Immature natural killer cell (primary cell): ENCODE measurements around the gene ALAS2. TPM values are rescaled to one million over a fixed set of nuclear protein-coding genes. Genes with fewer than 3 reads are reported as not detected.

Experiments used
- DNase-seq, 3 donors: peaks; one replicate each; pipeline ENCODE4 v3.0.0; 2022; ENCODE audit warnings: mixed read lengths in 1 of 3
- H3K27ac Mint-ChIP-seq, 6 donors: one replicate each; pipeline ENCODE4 v1.8.0; 2020; ENCODE audit warnings: mixed read lengths in 6 of 6, mild to moderate bottlenecking in 5 of 6, inconsistent platforms in 4 of 6, moderate library complexity in 3 of 6
- H3K27me3 Mint-ChIP-seq, 3 donors: one replicate each; pipeline ENCODE4 v1.8.0; 2020 to 2021; ENCODE audit warnings: low read depth in 3 of 3, mild to moderate bottlenecking in 3 of 3, mixed read lengths in 3 of 3, moderate library complexity in 3 of 3, inconsistent platforms in 1 of 3
- H3K36me3 Mint-ChIP-seq, 3 donors: one replicate each; pipeline ENCODE4 v1.8.0; 2020; ENCODE audit warnings: mixed read lengths in 3 of 3, inconsistent platforms in 2 of 3, mild to moderate bottlenecking in 2 of 3
- H3K4me1 Mint-ChIP-seq, 2 donors: one replicate each; pipeline ENCODE4 v1.8.0; 2020; ENCODE audit warnings: inconsistent platforms in 2 of 2, mild to moderate bottlenecking in 2 of 2, mixed read lengths in 2 of 2, moderate library complexity in 1 of 2
- H3K4me3 Mint-ChIP-seq, 5 donors: one replicate each; pipeline ENCODE4 v1.8.0; 2020; ENCODE audit warnings: mild to moderate bottlenecking in 5 of 5, mixed read lengths in 5 of 5, inconsistent platforms in 3 of 5, moderate library complexity in 3 of 5
- H3K9me3 Mint-ChIP-seq, 6 donors: one replicate each; pipeline ENCODE4 v1.8.0; 2020; ENCODE audit warnings: mild to moderate bottlenecking in 6 of 6, mixed read lengths in 6 of 6, inconsistent platforms in 4 of 6, moderate library complexity in 3 of 6
- polyA plus RNA-seq, 3 donors: library from polyadenylated mRNA; unstranded; fragments of 300-500 nt; fragmentation: Illumina TruSeq; gene quantifications; one replicate each; pipeline ENCODE4 v1.2.3, GENCODE V29; 2021

ALAS2 gene
- polyA plus RNA-seq, 3 donors from 2014 or later: 0.17 to 8.6 (median 0.82) TPM

DNA sequence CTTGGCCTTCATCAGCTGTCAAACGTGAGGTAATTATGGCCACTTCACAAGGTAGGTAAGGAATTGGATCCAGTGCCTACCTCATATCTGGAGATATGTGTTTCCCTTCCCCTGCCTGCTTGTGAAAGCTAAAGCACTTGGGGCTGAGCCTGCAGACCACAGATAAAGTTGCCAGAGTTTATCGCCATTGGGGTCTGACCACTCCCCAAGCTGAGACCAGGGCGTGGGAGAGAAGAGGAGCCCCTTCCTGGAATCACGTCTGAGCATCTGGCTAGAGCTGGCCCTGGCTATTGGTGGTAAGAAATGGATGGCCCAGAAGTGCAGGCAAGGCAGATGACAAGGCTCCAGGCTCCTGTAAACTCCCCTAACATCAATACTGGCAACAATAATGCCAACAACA, 2.7 kb downstream of the ALAS2 start:
- H3K27me3 Mint-ChIP-seq: peaks cover 0 to 7% (median 3%) of the 10 kb centered on the region in 3 donors

GRCh38 chrX:55026840-55027239, 3.9 kb downstream of the ALAS2 start:
- H3K4me3 Mint-ChIP-seq: no peak overlapping the region
- no peaks in the 10 kb centered on the region for H3K36me3 Mint-ChIP-seq

More for the DNA sequence above, 2.7 kb downstream of the ALAS2 start:
- no peaks in the 10 kb centered on the region for H3K36me3 Mint-ChIP-seq
- H3K4me1 Mint-ChIP-seq: no peaks in the 10 kb centered on the region
- DNase-seq: no peak
- H3K4me3 Mint-ChIP-seq: no peak overlapping the region
- H3K27ac Mint-ChIP-seq: no peak overlapping the region
- H3K9me3 Mint-ChIP-seq: no peaks in the 10 kb centered on the region

DNA sequence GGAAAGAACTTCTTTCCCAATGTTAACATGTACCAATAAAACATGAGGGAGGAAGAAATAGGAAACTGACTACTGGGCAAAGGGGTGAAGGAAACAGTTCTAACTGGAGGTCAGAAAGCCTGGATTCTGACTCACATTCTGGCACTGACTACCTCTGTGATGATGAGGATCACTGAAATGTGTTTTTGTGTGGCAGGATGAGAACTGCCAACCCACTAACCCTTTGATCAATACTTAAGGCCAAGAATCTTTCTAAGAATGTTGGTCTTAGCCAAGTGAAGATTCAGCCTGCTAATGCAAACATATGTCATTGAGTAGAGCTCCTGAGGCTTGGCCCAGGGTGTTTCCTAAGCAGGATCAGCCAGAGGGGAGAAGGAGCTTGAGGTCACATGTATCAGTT, 4.6 kb downstream of the ALAS2 start:
- no peak overlapping the region for H3K4me3 Mint-ChIP-seq
- H3K27ac Mint-ChIP-seq: no peak overlapping the region
- H3K9me3 Mint-ChIP-seq: no peaks in the 10 kb centered on the region
- H3K27me3 Mint-ChIP-seq: peaks cover 0 to 6% (median 3%) of the 10 kb centered on the region in 3 donors
- DNase-seq: no peak
- no peaks in the 10 kb centered on the region for H3K4me1 Mint-ChIP-seq
- H3K36me3 Mint-ChIP-seq: peaks cover 0 to 3% (median 0%) of the 10 kb centered on the region in 3 donors

More at GRCh38 chrX:55026840-55027239, 3.9 kb downstream of the ALAS2 start:
- Mint-ChIP-seq H3K27ac (no peak overlapping the region), H3K4me1 (no peaks in the 10 kb centered on the region), H3K9me3 (no peaks in the 10 kb centered on the region), H3K27me3 (peaks cover 0 to 5% (median 3%) of the 10 kb centered on the region in 3 donors)
- no peak for DNase-seq

DNA sequence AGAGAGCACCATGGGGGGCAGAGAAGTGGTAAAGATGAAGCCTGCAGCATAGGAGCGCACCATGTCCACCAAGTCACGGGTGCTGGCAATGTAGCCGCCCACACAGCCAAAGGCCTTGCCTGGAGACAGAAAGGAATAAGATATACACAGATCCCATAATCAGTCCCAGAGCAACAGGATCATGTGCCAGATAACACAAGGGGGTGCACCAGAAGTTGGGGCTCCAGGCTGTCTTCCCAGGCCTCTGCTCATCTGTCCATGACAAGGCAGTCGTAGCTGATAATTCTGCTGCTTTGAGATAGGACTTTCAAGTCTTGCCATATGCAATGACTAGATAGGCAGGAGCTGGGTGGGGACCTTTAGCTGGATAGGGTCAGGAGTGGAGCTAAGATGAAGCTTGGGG, 15.9 kb downstream of the ALAS2 start:
- no peaks in the 10 kb centered on the region for H3K36me3 Mint-ChIP-seq
- H3K4me3 Mint-ChIP-seq: no peak overlapping the region
- H3K4me1 Mint-ChIP-seq: peaks cover 0 to 1% of the 10 kb centered on the region in 2 donors
- H3K27me3 Mint-ChIP-seq: peaks cover 0 to 3% (median 0%) of the 10 kb centered on the region in 3 donors
- no peak for DNase-seq
- H3K9me3 Mint-ChIP-seq: no peaks in the 10 kb centered on the region
- no peak overlapping the region for H3K27ac Mint-ChIP-seq

- Mint-ChIP-seq H3K4me3 (no peak overlapping the region), H3K27ac (no peak overlapping the region), H3K4me1 (peaks cover 3 to 12% of the 10 kb centered on the region in 2 donors), H3K36me3 (peaks cover 0 to 7% (median 3%) of the 10 kb centered on the region in 3 donors), H3K27me3 (peaks cover 0 to 5% (median 3%) of the 10 kb centered on the region in 3 donors), H3K9me3 (no peaks in the 10 kb centered on the region)
- DNase-seq: no peak
Observed at GRCh38 chrX:55011294-55011693, 19.5 kb downstream of the ALAS2 start.

DNA sequence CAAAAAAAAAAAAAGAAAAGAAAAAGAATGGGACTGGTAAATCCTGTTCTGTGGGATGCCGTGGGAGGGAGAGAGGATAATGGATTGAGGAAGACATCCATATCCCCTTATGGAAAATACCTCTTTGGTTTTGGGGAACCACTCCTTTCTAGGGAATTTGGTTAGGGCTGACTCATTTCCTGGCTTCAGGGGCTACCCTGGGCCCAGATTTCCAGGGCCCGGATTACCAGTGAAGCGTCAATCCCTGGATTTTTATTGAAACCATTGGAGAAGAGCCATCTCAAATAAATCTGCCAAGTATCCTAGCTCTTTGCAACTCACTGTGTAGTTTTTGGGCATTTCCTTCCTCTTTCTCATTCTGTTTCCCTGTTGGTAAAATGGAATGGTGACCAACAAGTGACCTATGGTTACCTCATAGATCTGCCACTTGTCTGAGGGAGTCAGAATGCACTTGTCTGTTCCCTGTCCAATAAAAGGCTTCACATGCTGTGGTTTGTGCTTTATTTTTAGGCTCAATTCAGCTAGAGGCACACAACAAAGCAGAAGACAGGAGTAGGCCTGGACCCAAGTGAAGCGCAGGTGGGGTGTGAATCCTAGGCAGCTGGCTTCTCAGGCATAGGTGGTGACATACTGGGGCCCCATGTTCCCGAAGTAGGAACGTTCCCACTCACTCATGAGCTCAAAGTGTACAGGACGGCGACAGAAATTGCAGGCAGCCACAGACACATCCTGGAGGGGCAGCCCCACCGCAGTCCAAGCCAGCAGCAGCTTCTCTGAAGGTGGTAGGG, 22.0 kb downstream of the ALAS2 start:
- H3K27ac Mint-ChIP-seq: peak overlapping the region in 4 of 6 donors; percentile 18 to 43 (median 31)
- H3K4me3 Mint-ChIP-seq: peak overlapping the region in 1 of 5 donors; percentile 2
- H3K4me1 Mint-ChIP-seq: peaks cover 12 to 22% of the 10 kb centered on the region in 2 donors
- no peak for DNase-seq
- H3K27me3 Mint-ChIP-seq: peaks cover 0 to 5% (median 3%) of the 10 kb centered on the region in 3 donors
- no peaks in the 10 kb centered on the region for H3K9me3 Mint-ChIP-seq
- peaks cover 3 to 16% (median 7%) of the 10 kb centered on the region in 3 donors for H3K36me3 Mint-ChIP-seq

DNA sequence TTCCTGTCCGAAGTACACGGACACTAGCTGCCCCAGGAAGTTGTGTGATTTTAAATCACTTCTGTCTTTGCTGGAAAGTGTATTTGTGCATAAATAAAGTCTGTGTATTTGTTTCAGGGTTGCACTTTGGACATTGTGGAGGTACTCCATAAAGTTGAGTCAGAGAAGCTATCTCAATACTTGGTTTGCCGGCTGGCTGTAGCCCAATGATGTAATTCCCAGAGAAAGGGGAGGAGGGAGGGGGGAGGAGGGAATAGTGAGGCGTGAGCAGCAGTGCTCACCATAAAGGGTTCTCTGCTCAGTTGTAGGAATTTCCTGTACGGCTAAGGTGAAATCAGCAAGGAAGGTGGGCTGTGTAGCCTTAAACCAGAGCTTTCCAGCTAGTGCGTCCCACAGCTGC, 23.1 kb downstream of the ALAS2 start:
- Mint-ChIP-seq H3K27me3 (peaks cover 0 to 5% (median 0%) of the 10 kb centered on the region in 3 donors), H3K9me3 (no peaks in the 10 kb centered on the region), H3K36me3 (peaks cover 3 to 20% (median 7%) of the 10 kb centered on the region in 3 donors), H3K4me1 (peaks cover 12 to 27% of the 10 kb centered on the region in 2 donors), H3K27ac (peak overlapping the region in 1 of 6 donors; percentile 42), H3K4me3 (peak overlapping the region in 1 of 5 donors; percentile 38)
- no peak for DNase-seq

- Mint-ChIP-seq H3K36me3 (peaks cover 3 to 22% (median 7%) of the 10 kb centered on the region in 3 donors), H3K27me3 (peaks cover 0 to 5% (median 0%) of the 10 kb centered on the region in 3 donors), H3K27ac (peak overlapping the region in 1 of 6 donors; percentile 42), H3K9me3 (no peaks in the 10 kb centered on the region), H3K4me3 (peak overlapping the region in 1 of 5 donors; percentile 38), H3K4me1 (peaks cover 12 to 29% of the 10 kb centered on the region in 2 donors)
- DNase-seq: no peak
Observed at GRCh38 chrX:55006827-55007621, 23.8 kb downstream of the ALAS2 start.

DNA sequence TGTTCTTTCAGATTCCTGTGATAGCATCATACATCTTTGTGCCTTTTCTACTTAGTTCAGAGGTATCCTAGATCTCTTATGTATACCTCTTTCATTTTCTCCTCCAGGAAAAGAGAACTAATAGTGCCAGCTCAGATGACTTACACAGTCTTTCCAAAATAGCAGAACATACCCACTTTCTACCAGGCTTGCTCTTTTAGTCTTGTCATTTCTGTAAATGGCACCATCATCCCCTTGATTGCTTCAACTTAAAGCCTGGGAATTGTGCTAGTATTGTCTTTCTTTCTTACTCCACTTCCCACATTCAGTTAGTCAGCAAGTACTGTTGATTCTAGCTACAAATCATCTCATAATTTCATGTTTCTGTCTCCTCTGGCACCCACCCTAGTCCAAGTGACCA, 25.5 kb downstream of the ALAS2 start:
- Mint-ChIP-seq H3K4me3 (no peak overlapping the region), H3K36me3 (peaks cover 3 to 22% (median 7%) of the 10 kb centered on the region in 3 donors), H3K27ac (peak overlapping the region in 2 of 6 donors; percentile 11 to 45), H3K4me1 (peaks cover 25 to 47% of the 10 kb centered on the region in 2 donors), H3K27me3 (peaks cover 0 to 5% (median 2%) of the 10 kb centered on the region in 3 donors), H3K9me3 (no peaks in the 10 kb centered on the region)
- no peak for DNase-seq

DNA sequence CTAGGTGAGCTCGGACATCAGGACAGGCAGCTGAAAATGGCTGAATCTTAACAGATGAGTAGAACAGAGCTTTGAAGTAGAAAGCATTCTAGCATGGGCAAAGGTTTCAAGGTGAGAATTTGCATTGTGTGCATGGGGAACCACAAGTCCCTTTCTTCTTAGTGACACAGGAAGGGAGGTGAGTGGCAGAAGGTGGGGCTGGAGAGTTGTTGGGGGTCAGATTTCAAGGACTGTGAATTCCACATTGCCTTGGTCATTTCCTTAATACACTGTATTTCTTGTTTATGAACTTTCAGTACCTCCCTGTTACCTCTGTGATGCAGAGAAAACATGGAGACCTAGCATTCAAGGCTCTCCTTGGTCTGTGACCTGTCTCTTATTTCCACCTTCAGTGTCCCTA, 26.5 kb downstream of the ALAS2 start:
- Mint-ChIP-seq H3K27ac (peak overlapping the region in 4 of 6 donors; percentile 45 to 84 (median 61)), H3K4me3 (peak overlapping the region in 2 of 5 donors; percentile 14 to 46), H3K27me3 (peaks cover 2 to 5% (median 4%) of the 10 kb centered on the region in 3 donors), H3K9me3 (no peaks in the 10 kb centered on the region), H3K4me1 (peaks cover 33 to 48% of the 10 kb centered on the region in 2 donors), H3K36me3 (peaks cover 3 to 22% (median 7%) of the 10 kb centered on the region in 3 donors)
- peak; percentile 17 to 27 (median 26) for DNase-seq

- peak; percentile 84 to 87 (median 86) for DNase-seq
- Mint-ChIP-seq H3K27me3 (peaks cover 0 to 4% (median 4%) of the 10 kb centered on the region in 3 donors), H3K4me3 (peak within 1 kb of the TSS; percentile 94 to 97 (median 95)), H3K4me1 (peaks cover 31 to 45% of the 10 kb centered on the region in 2 donors), H3K27ac (peak within 1 kb of the TSS; percentile 95 to 99 (median 98)), H3K36me3 (peaks cover 0 to 10% (median under 1%) of the 10 kb centered on the region in 3 donors), H3K9me3 (no peaks in the 10 kb centered on the region)
Observed at GRCh38 chrX:54999717-55000598, 30.8 kb downstream of the ALAS2 start, which contains the start of gene APEX2. Gene APEX2, plus strand, starts transcription at chrX:55000363. Its CDS starts 60 bp downstream, at chrX:55000423.

DNA sequence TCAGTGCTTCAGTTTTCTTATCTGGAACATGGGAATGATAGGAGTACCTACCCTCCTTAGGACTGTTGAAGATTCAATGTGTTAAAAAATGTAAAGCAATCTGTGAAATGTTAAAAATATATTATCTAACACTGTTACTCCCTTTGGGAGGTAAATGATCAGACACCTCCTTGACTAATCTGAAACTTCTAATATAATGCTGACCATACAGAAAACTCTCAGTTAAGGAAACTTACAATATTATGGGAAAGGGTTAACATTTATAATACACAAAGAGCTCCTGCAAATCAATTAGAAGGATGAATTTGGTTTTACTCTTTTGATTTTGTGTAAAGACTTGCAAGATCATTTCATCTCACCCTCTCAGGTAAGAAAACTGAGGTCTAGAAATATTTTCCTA, 35.2 kb downstream of the ALAS2 start:
- no peak overlapping the region for H3K4me3 Mint-ChIP-seq
- no peak overlapping the region for H3K27ac Mint-ChIP-seq
- no peak for DNase-seq
- no peaks in the 10 kb centered on the region for H3K9me3 Mint-ChIP-seq
- peaks cover 14 to 15% of the 10 kb centered on the region in 2 donors for H3K4me1 Mint-ChIP-seq
- peaks cover 1 to 8% (median 7%) of the 10 kb centered on the region in 3 donors for H3K27me3 Mint-ChIP-seq
- no peaks in the 10 kb centered on the region for H3K36me3 Mint-ChIP-seq
